ENCODE measurements around the gene CRMP1.

- no peak for TF ChIP-seq CTCF (IDR thresholded peaks at IDR 0.05; ENCODE audit: control extremely low read depth in 1 of 3, insufficient read depth in 1 of 3, low read depth in 1 of 3, low read length in 3 of 3)
- no peak for TF ChIP-seq CHD2 (IDR thresholded peaks at IDR 0.05; ENCODE audit: low read length)
- TF ChIP-seq TAF1 (IDR thresholded peaks at IDR 0.05; ENCODE audit: low read depth, low read length) = no peak
- no peak for TF ChIP-seq SRF (IDR thresholded peaks at IDR 0.05; ENCODE audit: low read depth, low read length)
Measured at GRCh38 chr4:5899881-5900280, 7.0 kb upstream of the CRMP1 start.

Measured in H1 (cell line).